Measurements from ENCODE around the gene CA5A. TPM values are rescaled to one million over a fixed set of nuclear protein-coding genes. Genes with fewer than 3 reads are reported as not detected.
"Not testable (repeated sequence)": the region's sequence is repeated elsewhere in the genome, so short reads cannot be mapped to it uniquely, and the experiment has no call there.

Gene CA5A
- total and polyA plus RNA-seq, 7 donors = not detected

- WGBS, 2 donors = 91 to 94% methylated on average over 29 of the region's 29 CpGs
- Histone ChIP-seq H3K27ac (no peak overlapping the region), H3K4me1 (no peaks in the 10 kb centered on the region), H3K36me3 (no peaks in the 10 kb centered on the region), H3K9me3 (no peaks in the 10 kb centered on the region), H3K4me3 (no peak overlapping the region), H3K27me3 (peaks cover 0 to 35% (median 10%) of the 10 kb centered on the region in 3 donors)
- no peak for TF ChIP-seq EP300 (IDR thresholded peaks at IDR 0.05)
- TF ChIP-seq POLR2AphosphoS5 (IDR thresholded peaks at IDR 0.05) = no peak
- TF ChIP-seq POLR2A (IDR thresholded peaks at IDR 0.05) = no peak
- no peak for TF ChIP-seq CTCF (IDR thresholded peaks at IDR 0.05)
- no peak for DNase-seq
- intact Hi-C loops (cut with DNase I) = no loop called here
Observed at GRCh38 chr16:87882436-87883019, 53.8 kb downstream of the CA5A start.

GRCh38 chr16:87881324-87882200, 54.8 kb downstream of the CA5A start:
- no peak for TF ChIP-seq POLR2A (IDR thresholded peaks at IDR 0.05)
- TF ChIP-seq POLR2AphosphoS5 (IDR thresholded peaks at IDR 0.05) = no peak
- no peak for TF ChIP-seq CTCF (IDR thresholded peaks at IDR 0.05)
- TF ChIP-seq EP300 (IDR thresholded peaks at IDR 0.05) = no peak
- intact Hi-C loops (cut with DNase I) = no loop called here
- 58 to 72% methylated on average over 24 of the region's 24 CpGs for WGBS, 2 donors
- no peak for DNase-seq
- H3K36me3 ChIP-seq = no peaks in the 10 kb centered on the region
- H3K4me3 ChIP-seq = no peak overlapping the region
- peaks cover 0 to 35% (median 10%) of the 10 kb centered on the region in 3 donors for H3K27me3 ChIP-seq
- H3K4me1 ChIP-seq = no peaks in the 10 kb centered on the region
- no peak overlapping the region for H3K27ac ChIP-seq
- H3K9me3 ChIP-seq = no peaks in the 10 kb centered on the region

- WGBS, 2 donors = 79 to 88% methylated on average over 17 of the region's 17 CpGs
Observed at GRCh38 chr16:87880117-87880696, 56.1 kb downstream of the CA5A start.

GRCh38 chr16:87879411-87880013, 56.8 kb downstream of the CA5A start:
- H3K4me1 ChIP-seq, H3K9me3 ChIP-seq, H3K36me3 ChIP-seq, H3K27ac ChIP-seq, H3K4me3 ChIP-seq, DNase-seq: not testable (repeated sequence)
- intact Hi-C loops (cut with DNase I) = loop anchor here (10.0 kb wide), 1 partner anchor 295 kb away; no protein-coding TSS in a partner anchor
- peaks cover 0 to 52% (median 18%) of the 10 kb centered on the region in 3 donors for H3K27me3 ChIP-seq
- WGBS, 2 donors = 92 to 95% methylated on average over 5 of the region's 5 CpGs

More at GRCh38 chr16:87880117-87880696, 56.1 kb downstream of the CA5A start:
- Histone ChIP-seq H3K27me3 (peaks cover 0 to 45% (median 18%) of the 10 kb centered on the region in 3 donors), H3K4me1 (no peaks in the 10 kb centered on the region), H3K4me3 (no peak overlapping the region), H3K36me3 (no peaks in the 10 kb centered on the region), H3K9me3 (no peaks in the 10 kb centered on the region), H3K27ac (no peak overlapping the region)
- intact Hi-C loops (cut with DNase I) = no loop called here
- no peak for TF ChIP-seq EP300 (IDR thresholded peaks at IDR 0.05)
- no peak for TF ChIP-seq CTCF (IDR thresholded peaks at IDR 0.05)
- no peak for TF ChIP-seq POLR2AphosphoS5 (IDR thresholded peaks at IDR 0.05)
- no peak for TF ChIP-seq POLR2A (IDR thresholded peaks at IDR 0.05)
- no peak for DNase-seq

DNA sequence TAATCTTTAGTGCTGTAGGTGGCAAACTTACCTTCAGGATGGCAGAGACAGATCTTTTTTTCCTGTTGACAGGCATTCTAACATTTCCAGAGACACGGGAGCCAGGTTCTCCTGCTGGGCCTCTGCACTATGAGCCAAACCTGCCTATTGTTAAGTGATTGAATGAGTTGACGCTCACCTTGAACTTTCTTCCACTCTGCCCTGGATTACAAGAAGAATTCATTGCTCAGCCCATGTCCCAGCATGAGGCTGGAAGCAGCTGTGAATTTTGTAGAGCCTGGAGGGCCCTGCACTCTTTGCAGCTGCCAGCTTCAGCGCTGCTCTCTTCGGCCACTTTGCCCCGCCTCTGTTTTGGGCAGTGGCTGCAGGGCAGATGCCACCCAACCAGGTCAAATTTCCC, 57.6 kb downstream of the CA5A start:
- intact Hi-C loops (cut with DNase I) = loop anchor here (10.0 kb wide), 1 partner anchor 294 kb away; no protein-coding TSS in a partner anchor
- no peaks in the 10 kb centered on the region for H3K36me3 ChIP-seq
- H3K27me3 ChIP-seq = peaks cover 0 to 50% (median 18%) of the 10 kb centered on the region in 3 donors

More for the DNA sequence above, 57.6 kb downstream of the CA5A start:
- no peak for TF ChIP-seq POLR2A (IDR thresholded peaks at IDR 0.05)
- no peak for TF ChIP-seq EP300 (IDR thresholded peaks at IDR 0.05)
- TF ChIP-seq CTCF (IDR thresholded peaks at IDR 0.05) = no peak
- no peak for TF ChIP-seq POLR2AphosphoS5 (IDR thresholded peaks at IDR 0.05)
- DNase-seq = no peak
- 42 to 73% methylated on average over 5 of the region's 5 CpGs for WGBS, 2 donors
- Histone ChIP-seq H3K4me3 (no peak overlapping the region), H3K9me3 (no peaks in the 10 kb centered on the region), H3K4me1 (no peaks in the 10 kb centered on the region), H3K27ac (no peak overlapping the region)

Measured in sigmoid colon (tissue), 7 donors.